Adrenal gland (tissue), 5 donors: ENCODE data around the gene TTC23.

Experiments
- POLR2A ChIP-seq, 2 donors: fragments of 450-650 bp; IDR thresholded peaks; one replicate each; pipeline ENCODE4 v1.6.1; 2017; ENCODE audit warnings: antibody characterized with exemption in 2 of 2, mild to moderate bottlenecking in 2 of 2, moderate library complexity in 1 of 2
- TF ChIP-seq, protein P1 (sequence below), 6 experiments: fragments of 450-650 bp in 4 of 6; fragments of 200-600 bp in 2 of 6; sonication (generic) in 1 of 6; IDR thresholded peaks; 1 replicate in 5 of 6; 2 replicates in 1 of 6; pipeline versions ENCODE4 v1.5.1 to v1.8.0; 2016 to 2021; ENCODE audit warnings: antibody characterized with exemption in 6 of 6, mild to moderate bottlenecking in 2 of 6, moderate library complexity in 1 of 6
- donor health status: DM: no; HTN: no; CAD: no.

DNA sequence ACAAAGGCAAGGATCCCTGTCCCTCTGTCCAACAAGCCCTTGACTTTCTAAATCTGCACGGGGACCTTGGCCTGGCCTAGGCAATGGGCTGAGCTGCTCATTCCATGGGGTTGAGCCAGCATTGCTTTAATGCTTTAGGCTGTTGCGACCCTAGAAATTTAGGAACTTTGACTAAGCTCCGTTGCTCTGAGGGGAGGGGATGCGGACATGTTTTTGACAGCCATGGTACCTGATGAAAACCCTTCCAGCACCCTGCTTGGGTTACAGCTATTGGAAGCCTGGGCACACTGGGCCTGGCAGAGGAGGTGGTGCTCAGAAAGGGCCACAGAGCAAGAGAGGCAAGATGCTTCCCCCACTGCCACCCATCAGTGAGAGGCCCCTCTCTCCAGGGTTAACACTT is 107.4 kb downstream of the TTC23 start:
- TF ChIP-seq, protein P1, sequence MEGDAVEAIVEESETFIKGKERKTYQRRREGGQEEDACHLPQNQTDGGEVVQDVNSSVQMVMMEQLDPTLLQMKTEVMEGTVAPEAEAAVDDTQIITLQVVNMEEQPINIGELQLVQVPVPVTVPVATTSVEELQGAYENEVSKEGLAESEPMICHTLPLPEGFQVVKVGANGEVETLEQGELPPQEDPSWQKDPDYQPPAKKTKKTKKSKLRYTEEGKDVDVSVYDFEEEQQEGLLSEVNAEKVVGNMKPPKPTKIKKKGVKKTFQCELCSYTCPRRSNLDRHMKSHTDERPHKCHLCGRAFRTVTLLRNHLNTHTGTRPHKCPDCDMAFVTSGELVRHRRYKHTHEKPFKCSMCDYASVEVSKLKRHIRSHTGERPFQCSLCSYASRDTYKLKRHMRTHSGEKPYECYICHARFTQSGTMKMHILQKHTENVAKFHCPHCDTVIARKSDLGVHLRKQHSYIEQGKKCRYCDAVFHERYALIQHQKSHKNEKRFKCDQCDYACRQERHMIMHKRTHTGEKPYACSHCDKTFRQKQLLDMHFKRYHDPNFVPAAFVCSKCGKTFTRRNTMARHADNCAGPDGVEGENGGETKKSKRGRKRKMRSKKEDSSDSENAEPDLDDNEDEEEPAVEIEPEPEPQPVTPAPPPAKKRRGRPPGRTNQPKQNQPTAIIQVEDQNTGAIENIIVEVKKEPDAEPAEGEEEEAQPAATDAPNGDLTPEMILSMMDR (IDR thresholded peaks at IDR 0.05) = no peak
- no peak for TF ChIP-seq POLR2A (IDR thresholded peaks at IDR 0.05)
